ENCODE data around the gene GLRA3. TPM values are rescaled to one million over a fixed set of nuclear protein-coding genes. Genes with fewer than 3 reads are reported as not detected.

Gene GLRA3
- polyA plus RNA-seq, 1 donor: not detected

GRCh38 chr4:174596513-174596912 lies 232.5 kb downstream of the GLRA3 start:
- DNase-seq (ENCODE audit: low read depth): no peak

GRCh38 chr4:174595141-174595929 lies 233.7 kb downstream of the GLRA3 start:
- no peak for DNase-seq (ENCODE audit: low read depth)

GRCh38 chr4:174593701-174594100 lies 235.3 kb downstream of the GLRA3 start:
- no peak for DNase-seq (ENCODE audit: low read depth)

GRCh38 chr4:174592985-174593335 lies 236.1 kb downstream of the GLRA3 start:
- no peak for DNase-seq (ENCODE audit: low read depth)

GRCh38 chr4:174592256-174592984 lies 236.6 kb downstream of the GLRA3 start:
- no peak for DNase-seq (ENCODE audit: low read depth)

- no peak for DNase-seq (ENCODE audit: low read depth)
Measured at GRCh38 chr4:174591243-174592021, 237.6 kb downstream of the GLRA3 start.

GRCh38 chr4:174590336-174590735 lies 238.7 kb downstream of the GLRA3 start:
- no peak for DNase-seq (ENCODE audit: low read depth)

Other genes starting within 250 kb of the GLRA3 start
- not detected for gene ADAM29, start 89.1 kb upstream of the GLRA3 start, polyA plus RNA-seq (ENCODE audit: insufficient read length)

All from forelimb muscle (tissue), 1 donor.